Gastroesophageal sphincter (tissue), 3 donors: Measurements from ENCODE around the gene RNF123.

Source experiments
- CTCF ChIP-seq, 4 experiments: fragments of 200-600 bp in 2 of 4; fragments of 450-650 bp in 2 of 4; sonication (generic) in 1 of 4; IDR thresholded peaks; one replicate each; pipeline ENCODE4 v1.5.1; 2017 to 2019; ENCODE audit warnings: antibody characterized with exemption in 4 of 4, mild to moderate bottlenecking in 2 of 4, moderate library complexity in 2 of 4
- EP300 ChIP-seq: sonication (generic); formaldehyde crosslinking; IDR thresholded peaks from one replicate; pipeline ENCODE4 v1.6.1; 2017; ENCODE audit warnings: antibody characterized with exemption, mild to moderate bottlenecking
- POLR2A ChIP-seq, 2 donors: fragments of 450-650 bp; IDR thresholded peaks; one replicate each; pipeline ENCODE4 v1.6.1; 2017; ENCODE audit warnings: antibody characterized with exemption in 2 of 2, mild to moderate bottlenecking in 2 of 2, moderate library complexity in 1 of 2
- POLR2AphosphoS5 ChIP-seq: sonication (generic); formaldehyde crosslinking; IDR thresholded peaks from one replicate; pipeline ENCODE4 v1.6.1; 2017; ENCODE audit warnings: antibody characterized with exemption

- no peak for TF ChIP-seq CTCF (IDR thresholded peaks at IDR 0.05)
- no peak for TF ChIP-seq POLR2AphosphoS5
- TF ChIP-seq POLR2A (IDR thresholded peaks at IDR 0.05), result no peak
- no peak for TF ChIP-seq EP300
Measured at GRCh38 chr3:49756036-49756435, 66.7 kb downstream of the RNF123 start.
